Esophagus muscularis mucosa (tissue), 3 donors: ENCODE data around the gene MAP3K15.

Experiments used
- CTCF ChIP-seq, 3 experiments: fragments of 200-600 bp in 2 of 3; fragments of 450-650 bp in 1 of 3; sonication (generic) in 2 of 3; IDR thresholded peaks; one replicate each; pipeline ENCODE4 v1.5.1; 2017 to 2019; ENCODE audit warnings: antibody characterized with exemption in 3 of 3, mild to moderate bottlenecking in 2 of 3, moderate library complexity in 1 of 3
- POLR2A ChIP-seq: fragments of 450-650 bp; IDR thresholded peaks from one replicate; pipeline ENCODE4 v1.6.1; 2017; ENCODE audit warnings: antibody characterized with exemption, moderate library complexity, mild to moderate bottlenecking, low read depth

GRCh38 chrX:19347916-19348315, 167.4 kb downstream of the MAP3K15 start:
- no peak for TF ChIP-seq POLR2A
- no peak for TF ChIP-seq CTCF (IDR thresholded peaks at IDR 0.05)
